NCI-H187 treated with DMSO at 0.1 percent for 48 hours (cell line): ENCODE measurements around the gene IMMP2L.

Experiments
- DNase-seq: peaks from one replicate; lab custom pipeline; 2025; lab: John Stamatoyannopoulos, UW

The IMMP2L gene

GRCh38 chr7:111393011-111393754, 169.1 kb downstream of the IMMP2L start:
- DNase-seq: no peak

- no peak for DNase-seq
Measured at GRCh38 chr7:111392294-111392693, 170.0 kb downstream of the IMMP2L start.

- DNase-seq: no peak
Measured at GRCh38 chr7:111390000-111390399, 172.3 kb downstream of the IMMP2L start.

GRCh38 chr7:111388912-111389311, 173.4 kb downstream of the IMMP2L start:
- DNase-seq: no peak

- DNase-seq: no peak
Measured at GRCh38 chr7:111388016-111388415, 174.3 kb downstream of the IMMP2L start.

GRCh38 chr7:111384065-111384891, 178.0 kb downstream of the IMMP2L start:
- no peak for DNase-seq

GRCh38 chr7:111383133-111383532, 179.2 kb downstream of the IMMP2L start:
- no peak for DNase-seq

- no peak for DNase-seq
Measured at GRCh38 chr7:111381590-111381989, 180.7 kb downstream of the IMMP2L start.

- no peak for DNase-seq
Measured at GRCh38 chr7:111380945-111381344, 181.3 kb downstream of the IMMP2L start.

- no peak for DNase-seq
Measured at GRCh38 chr7:111374027-111374426, 188.3 kb downstream of the IMMP2L start.

GRCh38 chr7:111371437-111371836, 190.9 kb downstream of the IMMP2L start:
- DNase-seq: no peak

GRCh38 chr7:111370002-111370401, 192.3 kb downstream of the IMMP2L start:
- no peak for DNase-seq

GRCh38 chr7:111368381-111369065, 193.8 kb downstream of the IMMP2L start:
- no peak for DNase-seq

GRCh38 chr7:111364413-111364812, 197.9 kb downstream of the IMMP2L start:
- DNase-seq: no peak

- no peak for DNase-seq
Measured at GRCh38 chr7:111363099-111363498, 199.2 kb downstream of the IMMP2L start.

GRCh38 chr7:111362506-111363054, 199.7 kb downstream of the IMMP2L start:
- no peak for DNase-seq

- DNase-seq: no peak
Measured at GRCh38 chr7:111358915-111359314, 203.4 kb downstream of the IMMP2L start.

- no peak for DNase-seq
Measured at GRCh38 chr7:111357691-111358090, 204.6 kb downstream of the IMMP2L start.

GRCh38 chr7:111356941-111357340, 205.4 kb downstream of the IMMP2L start:
- DNase-seq: no peak

GRCh38 chr7:111352319-111352718, 210.0 kb downstream of the IMMP2L start:
- DNase-seq: no peak

GRCh38 chr7:111346219-111346618, 216.1 kb downstream of the IMMP2L start:
- DNase-seq: no peak

- no peak for DNase-seq
Measured at GRCh38 chr7:111343017-111343416, 219.3 kb downstream of the IMMP2L start.
